NCI-H146 treated with DMSO at 0.1 percent for 48 hours (cell line): ENCODE data around the gene PMS2.
"Not testable (repeated sequence)": the region's sequence is repeated elsewhere in the genome, so short reads cannot be mapped to it uniquely, and the experiment has no call there.

Experiments used
- DNase-seq: peaks from one replicate; lab custom pipeline; 2025; ENCODE audit not compliant: unreplicated experiment; lab: John Stamatoyannopoulos, UW

PMS2 gene

DNA sequence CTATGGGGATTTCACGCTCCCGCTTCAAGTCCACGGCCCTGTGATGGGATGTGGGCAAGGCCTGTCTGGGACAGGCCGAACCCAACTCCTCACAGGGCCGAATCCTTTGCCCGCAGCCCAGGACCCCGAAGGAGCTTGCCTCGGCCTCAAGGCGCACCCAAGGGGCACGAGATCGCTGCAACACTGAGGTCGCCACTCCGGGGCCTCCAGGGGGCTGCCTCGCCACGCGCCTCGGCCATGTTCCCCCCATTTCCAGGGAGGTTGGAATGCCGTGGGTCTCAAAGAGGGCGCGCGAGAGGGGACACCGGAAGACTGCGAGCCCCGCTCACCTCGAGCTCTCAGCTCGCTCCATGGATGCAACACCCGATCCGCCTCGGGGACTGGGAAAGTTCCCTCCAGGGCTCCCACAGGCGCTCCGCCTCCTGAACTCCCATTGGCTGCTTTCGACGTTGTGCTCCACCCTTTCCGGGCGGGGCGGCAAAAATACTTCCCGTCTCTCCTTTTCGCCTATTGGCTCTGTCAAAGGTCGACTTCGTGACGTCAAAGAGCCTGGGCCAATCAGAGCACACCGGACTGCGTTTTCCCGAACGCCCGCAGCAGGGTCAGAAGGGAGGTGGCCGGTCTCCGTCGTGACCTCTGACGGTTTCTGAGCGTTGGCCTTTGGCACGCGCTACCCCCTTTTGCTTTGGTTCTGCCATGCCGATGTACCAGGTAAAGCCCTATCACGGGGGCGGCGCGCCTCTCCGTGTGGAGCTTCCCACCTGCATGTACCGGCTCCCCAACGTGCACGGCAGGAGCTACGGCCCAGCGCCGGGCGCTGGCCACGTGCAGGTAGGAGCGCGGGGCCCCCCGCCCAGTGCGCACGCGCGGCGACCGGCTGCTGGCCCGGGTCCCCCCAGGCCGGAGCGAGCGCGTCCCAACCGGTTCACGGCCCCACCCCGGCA lies at the start of gene PMS2, which contains the start of gene AIMP2:
Gene PMS2 (minus strand): TSS at position 382 of the 944 bp plus-strand sequence. CDS start 30 bp downstream, at position 352.
Gene AIMP2 (plus strand): TSS at position 605 of the 944 bp plus-strand sequence. CDS start 92 bp downstream, at position 697.
- peak; percentile 96 for DNase-seq

- DNase-seq, result no peak
Measured at GRCh38 chr7:6057316-6058129, 48.7 kb upstream of the PMS2 start.

GRCh38 chr7:6056616-6057015 lies 47.8 kb upstream of the PMS2 start:
- no peak for DNase-seq

DNA sequence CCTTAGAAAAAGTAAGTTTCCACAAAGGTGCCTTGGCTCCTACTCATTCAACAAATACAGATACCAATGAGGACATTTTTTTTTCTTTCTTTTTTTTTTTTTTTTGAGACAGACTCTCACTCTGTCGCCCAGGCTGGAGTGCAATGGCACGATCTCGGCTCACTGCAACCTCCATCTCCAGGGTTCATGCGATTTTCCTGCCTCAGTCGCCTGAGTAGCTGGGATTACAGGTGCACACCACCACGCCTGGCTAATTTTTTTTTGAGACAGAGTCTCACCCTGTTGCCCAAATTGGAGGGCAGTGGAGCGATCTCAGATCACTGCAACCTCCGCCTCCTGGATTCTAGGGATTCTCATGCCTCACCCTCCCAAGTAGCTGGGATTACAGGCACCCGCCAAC lies 42.3 kb upstream of the PMS2 start:
- DNase-seq, result not testable (repeated sequence)

- DNase-seq, result no peak
Measured at GRCh38 chr7:6049780-6050179, 40.9 kb upstream of the PMS2 start.

DNA sequence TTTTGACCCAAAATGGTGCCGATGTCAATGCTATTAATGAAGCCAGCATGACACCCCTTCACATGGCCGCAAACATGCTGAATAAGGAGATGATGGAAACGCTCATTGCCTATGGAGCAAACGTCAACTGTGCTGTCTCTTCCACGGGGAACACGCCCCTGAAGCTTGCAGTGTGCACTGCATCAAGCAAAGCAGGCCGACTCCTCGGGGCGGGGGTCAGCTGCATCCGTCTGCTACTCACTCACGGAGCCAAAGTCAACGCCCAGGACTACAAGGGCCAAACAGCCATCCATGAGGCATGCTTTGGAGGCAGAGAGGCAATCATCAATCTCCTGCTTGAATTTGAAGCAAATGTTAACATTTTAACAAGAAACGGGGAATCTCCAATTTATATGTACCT lies 26.8 kb upstream of the PMS2 start:
- DNase-seq, result no peak

DNA sequence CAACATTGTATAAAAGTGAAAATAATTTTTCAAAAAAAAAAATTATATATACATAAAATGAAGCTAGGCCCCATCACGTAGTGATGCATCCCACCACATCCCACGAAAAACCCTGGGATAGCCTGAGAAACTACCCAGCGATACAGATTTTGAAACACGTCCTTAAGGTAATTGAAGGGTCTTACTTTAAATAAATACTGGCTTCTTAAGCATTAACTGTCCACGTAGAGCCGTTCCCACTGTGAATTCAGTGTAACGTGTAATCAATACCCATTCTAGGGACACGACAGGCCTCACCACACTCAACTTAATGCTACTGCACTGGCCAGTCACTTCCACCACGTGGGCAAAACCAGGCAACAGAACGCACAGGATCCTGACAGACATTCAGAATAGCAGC lies 26.3 kb upstream of the PMS2 start:
- DNase-seq, result no peak

GRCh38 chr7:6032641-6033040 lies 23.8 kb upstream of the PMS2 start:
- no peak for DNase-seq

DNA sequence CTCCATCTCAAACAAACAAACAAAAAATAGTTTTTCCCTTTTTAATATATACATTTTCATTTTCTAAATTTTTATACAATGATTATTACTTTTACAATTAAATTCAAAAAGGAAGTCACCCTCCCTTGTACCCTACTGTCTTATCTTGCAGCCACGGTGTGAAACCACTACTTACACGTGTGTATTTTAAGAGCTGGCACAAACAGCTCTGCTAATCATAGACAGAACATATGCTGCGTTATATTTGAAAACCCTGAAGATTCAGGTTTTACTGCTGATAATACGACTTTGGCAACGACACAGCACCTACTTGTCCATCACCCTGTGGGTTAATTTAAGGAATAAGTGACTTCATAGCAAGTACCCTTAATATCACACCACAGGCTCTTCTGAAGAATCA lies 23.3 kb upstream of the PMS2 start:
- no peak for DNase-seq

DNA sequence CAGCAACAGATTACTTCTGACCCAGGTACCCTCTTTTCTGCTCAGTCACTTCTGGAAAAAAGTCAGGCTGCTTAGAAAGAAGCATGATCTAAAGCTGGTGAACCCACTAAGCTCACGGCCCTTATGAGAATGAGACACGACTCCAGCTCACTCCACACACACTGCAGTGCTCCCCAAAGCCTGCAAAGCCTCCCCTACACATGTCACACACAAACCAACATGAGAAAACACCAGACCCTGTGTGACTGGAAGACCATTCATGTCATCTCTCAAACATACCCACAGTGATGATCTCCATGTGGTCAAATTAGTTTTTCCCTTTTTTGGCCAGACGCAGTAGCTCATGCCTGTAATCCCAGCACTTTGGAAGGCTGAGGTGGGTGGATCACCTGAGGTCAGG lies 22.7 kb upstream of the PMS2 start:
- no peak for DNase-seq

- DNase-seq, result no peak
Measured at GRCh38 chr7:6030988-6031387, 22.1 kb upstream of the PMS2 start, which contains the start of gene ANKRD61. Gene ANKRD61, plus strand, starts transcription at chr7:6031376. Its CDS starts 0 bp downstream, at chr7:6031376.

GRCh38 chr7:6028563-6028962 lies 19.7 kb upstream of the PMS2 start:
- no peak for DNase-seq

DNA sequence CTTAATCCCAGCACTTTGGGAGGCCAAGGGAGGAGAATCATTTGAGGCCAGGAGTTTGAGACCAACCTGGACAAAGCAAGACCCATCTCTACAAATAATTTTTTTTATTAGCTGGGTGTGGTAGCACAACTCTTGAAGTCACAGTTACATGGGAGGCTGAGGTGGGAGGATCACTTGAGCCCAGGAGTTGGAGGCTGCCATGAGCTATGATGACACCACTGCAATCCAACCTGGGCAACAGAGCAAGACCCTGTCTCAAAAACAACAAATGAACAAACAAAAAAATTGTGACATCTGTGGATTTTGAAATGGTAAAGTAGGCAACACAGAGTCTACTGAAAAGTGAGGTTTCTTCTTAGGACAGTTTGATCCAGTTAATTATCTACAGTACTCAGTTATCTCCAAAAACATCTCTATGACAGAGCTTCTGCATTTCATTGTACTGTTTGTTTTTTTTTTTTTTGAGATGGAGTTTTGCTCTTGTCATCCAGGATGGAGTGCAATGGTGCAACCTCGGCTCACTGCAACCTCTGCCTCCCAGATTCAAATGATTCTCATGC lies 19.0 kb upstream of the PMS2 start:
- no peak for DNase-seq

DNA sequence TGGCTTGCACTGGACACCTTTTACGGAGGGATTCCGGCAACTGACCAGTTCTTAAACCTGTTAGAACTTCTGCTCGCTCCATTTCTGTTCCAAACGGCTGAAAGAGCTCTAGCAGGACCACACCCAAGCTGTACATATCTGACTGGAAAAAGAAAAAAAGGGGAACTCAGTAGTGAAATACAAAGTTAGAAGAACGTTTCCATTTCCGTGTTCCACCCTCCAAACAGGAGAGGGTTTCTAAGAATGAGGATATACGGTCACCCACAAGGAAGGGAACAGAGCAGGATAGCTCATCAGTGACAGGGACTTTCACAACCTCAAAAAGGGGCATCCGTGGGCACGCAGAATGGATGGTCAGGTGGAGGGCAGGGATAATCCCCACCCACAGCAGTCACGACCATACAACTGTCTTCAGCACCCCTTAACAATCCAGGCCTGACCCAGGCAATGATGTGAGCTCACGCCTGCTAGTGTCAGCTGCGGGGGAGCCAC lies 18.0 kb upstream of the PMS2 start:
- no peak for DNase-seq

GRCh38 chr7:6026011-6026819 lies 17.4 kb upstream of the PMS2 start:
- DNase-seq, result no peak

DNA sequence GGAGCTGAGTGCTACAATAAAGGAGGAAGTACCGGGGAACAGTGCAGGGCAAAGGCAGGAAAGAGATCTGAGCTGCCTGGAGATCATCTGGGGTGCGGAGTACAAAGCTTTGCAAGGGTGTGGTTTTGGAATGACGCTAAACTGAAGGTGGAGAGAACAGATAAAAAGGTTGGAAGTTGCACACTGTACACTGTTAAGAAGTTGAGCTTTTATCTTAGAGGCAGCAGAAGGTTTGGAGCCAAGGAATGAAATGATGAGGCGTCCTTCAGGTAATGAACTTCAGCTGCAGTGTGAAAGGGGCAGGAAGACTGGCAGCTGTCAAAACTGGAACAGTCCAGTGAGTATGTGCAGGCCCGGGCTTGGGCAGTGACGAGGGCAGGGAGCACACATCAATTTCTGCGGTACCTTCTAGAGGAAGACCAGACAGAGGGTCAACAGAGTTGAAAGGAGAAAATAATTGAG lies 15.2 kb upstream of the PMS2 start:
- DNase-seq, result no peak

DNA sequence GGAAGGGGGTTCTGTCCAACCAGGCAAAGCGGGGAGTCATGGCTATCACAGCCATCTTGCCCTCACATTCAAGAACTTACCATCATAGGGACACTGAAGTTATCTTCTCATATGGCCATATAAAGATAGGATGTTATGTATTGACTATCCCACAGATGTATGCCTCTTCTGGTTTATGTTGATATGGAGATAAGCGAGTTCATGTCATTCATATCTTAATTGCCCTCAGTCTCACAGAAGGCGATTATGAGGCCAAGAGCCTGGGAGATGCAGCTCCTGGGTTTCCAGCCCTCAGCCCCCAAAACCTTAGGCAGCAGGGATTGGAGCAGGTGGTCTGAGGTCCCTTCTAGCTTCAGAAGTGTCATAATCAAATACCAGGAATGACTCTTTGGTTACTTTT lies 13.9 kb upstream of the PMS2 start:
- no peak for DNase-seq

- peak; percentile 85 for DNase-seq
Measured at GRCh38 chr7:6020371-6021286, 11.8 kb upstream of the PMS2 start.

DNA sequence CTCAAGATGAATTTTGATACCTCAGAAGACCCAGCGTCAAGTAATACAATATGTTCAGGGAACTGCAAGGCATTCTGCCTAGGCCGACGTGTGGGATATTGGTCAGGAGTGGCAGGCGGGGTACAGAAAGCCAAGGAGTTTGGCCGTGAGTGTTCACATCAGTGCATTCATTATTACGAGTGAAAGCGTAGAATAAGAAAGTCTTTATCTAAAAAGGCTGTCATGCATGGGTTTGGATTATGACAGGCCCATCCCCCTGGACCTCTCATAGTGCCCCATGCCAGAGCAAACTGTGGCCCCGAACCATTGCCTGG lies 7.8 kb upstream of the PMS2 start:
- no peak for DNase-seq
